Testis (tissue), 2 donors: ENCODE measurements around the gene HECW1.

Experiments
- CTCF ChIP-seq, 3 experiments: fragments of 450-650 bp in 2 of 3; fragments of 200-600 bp in 1 of 3; sonication (generic) in 1 of 3; IDR thresholded peaks; one replicate each; pipeline ENCODE4 v1.5.1; 2016 to 2019; ENCODE audit warnings: antibody characterized with exemption in 3 of 3, mild to moderate bottlenecking in 2 of 3, moderate library complexity in 1 of 3
- POLR2A ChIP-seq: fragments of 450-650 bp; IDR thresholded peaks from one replicate; pipeline ENCODE4 v1.6.1; 2017; ENCODE audit warnings: antibody characterized with exemption, mild to moderate bottlenecking, moderate library complexity

GRCh38 chr7:43307522-43307921 lies 195.1 kb downstream of the HECW1 start:
- TF ChIP-seq CTCF (IDR thresholded peaks at IDR 0.05) (no peak), POLR2A (no peak)
